GDM1 (cell line): ENCODE measurements around the gene AS3MT.
A peak's percentile ranks its signal among the peaks of the same experiment; 100 is the strongest.
"Not testable (repeated sequence)": the region's sequence is repeated elsewhere in the genome, so short reads cannot be mapped to it uniquely, and the experiment has no call there.

Experiments used
- DNase-seq: peaks from one replicate; lab custom pipeline; 2025; lab: John Stamatoyannopoulos, UW

The AS3MT gene

GRCh38 chr10:102855731-102856436 is 13.4 kb upstream of the AS3MT start:
- DNase-seq = not testable (repeated sequence)

DNA sequence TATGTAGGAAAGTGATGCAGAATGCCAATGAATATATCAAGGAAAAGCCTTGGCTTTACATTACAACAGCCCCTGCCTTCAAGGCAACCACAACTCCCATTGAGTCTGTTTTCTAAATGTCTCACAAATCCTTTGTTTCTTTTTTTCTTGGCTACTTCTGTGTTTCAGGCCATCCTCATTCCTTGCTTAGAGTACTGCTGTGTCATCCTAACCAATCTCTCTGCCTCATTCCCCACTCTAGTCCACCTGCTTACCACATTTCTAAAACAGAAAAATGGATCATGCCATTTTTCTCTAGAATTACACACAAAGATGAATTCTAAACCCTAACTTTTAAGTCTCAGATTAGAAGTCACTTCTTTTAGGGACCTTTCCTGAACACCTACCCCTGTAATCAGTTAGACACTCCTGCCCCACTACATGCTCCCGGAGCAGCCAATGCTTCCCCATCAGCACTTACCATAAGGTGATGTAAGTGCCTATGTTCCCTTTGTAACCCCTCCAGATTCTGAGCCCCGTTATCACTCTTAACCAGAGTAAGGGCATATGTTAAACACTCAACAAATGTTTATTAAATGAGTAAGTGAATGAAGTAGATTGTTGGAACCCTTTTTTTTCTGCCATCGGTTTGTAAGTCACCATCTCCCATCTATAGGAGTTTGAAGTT is 12.4 kb upstream of the AS3MT start:
- DNase-seq = no peak

DNA sequence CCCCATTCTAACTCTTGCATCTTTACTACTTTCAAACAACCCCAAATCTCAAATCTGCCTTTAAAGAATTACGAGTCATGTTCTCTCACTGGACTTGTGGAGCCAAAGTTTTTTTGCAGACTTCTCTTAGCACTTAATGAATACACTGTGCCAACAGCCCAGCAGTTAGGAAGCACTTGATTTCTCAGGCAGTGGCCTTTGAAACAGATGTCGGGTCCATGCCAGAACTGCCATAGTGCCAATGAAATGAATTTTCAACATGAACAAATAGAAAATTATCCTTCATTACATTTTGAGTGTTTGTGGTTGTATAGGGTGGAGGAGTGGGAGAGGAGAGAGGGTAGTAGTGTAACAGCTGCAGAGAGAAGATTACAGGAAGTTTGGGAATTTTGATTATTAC is 9.4 kb upstream of the AS3MT start:
- DNase-seq = no peak

GRCh38 chr10:102863660-102864059 is 5.6 kb upstream of the AS3MT start:
- no peak for DNase-seq

DNA sequence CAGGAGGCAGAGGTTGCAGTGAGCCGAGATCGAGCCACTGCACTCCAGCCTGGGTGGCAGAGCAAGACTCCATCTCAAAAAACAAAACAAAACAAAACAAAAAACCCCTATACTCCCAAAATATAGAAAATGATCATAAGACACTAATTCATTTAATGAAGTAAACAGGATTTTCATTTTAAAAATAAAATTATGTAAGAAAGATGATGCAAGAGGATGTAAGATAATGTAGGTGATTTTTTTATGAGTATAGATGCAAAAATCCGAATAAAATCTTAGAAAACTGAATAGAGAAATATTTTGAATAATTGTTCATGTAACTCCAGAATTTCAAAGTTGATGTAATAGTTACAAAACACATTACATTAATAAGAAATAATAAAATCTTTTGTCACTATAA is 3.6 kb upstream of the AS3MT start:
- DNase-seq = no peak

DNA sequence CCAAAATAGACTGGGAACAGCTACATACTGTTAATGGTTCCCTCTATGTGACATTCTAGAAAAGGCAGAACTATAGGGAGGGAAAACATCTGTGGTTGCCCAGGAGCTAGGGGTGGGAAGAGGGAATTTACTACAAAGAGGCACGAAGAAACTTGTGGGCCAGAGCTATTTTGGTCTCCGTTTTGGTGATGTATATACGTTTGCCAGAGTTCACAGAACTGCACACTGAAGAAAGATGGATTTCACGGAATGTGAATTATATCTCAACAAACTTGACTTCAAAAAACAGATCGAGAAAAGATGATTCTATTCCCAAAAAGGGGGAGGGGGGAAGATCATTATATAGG is 386 bp upstream of the AS3MT start:
- DNase-seq = no peak

DNA sequence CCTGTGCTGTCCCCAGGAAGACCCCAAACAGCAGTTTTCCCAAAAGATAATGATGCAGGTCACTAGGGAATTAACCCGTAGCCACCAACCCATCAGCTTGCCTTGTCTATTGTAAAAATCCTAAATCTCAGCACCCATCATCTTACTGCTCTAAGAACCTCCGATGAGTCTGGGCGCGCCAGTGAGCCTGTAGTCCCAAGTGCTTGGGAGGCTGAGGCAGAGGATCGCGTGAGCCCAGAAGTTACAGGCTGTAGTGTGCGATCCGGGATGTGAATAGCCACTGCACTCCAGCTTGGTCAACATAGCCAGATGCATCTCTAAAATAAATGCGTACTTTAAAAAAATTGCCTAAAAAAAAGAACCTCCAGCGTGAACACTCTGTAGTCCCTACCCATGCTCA is 951 bp downstream of the AS3MT start:
- DNase-seq = no peak

- DNase-seq = no peak
Observed at GRCh38 chr10:102872163-102872562, 2.9 kb downstream of the AS3MT start.

DNA sequence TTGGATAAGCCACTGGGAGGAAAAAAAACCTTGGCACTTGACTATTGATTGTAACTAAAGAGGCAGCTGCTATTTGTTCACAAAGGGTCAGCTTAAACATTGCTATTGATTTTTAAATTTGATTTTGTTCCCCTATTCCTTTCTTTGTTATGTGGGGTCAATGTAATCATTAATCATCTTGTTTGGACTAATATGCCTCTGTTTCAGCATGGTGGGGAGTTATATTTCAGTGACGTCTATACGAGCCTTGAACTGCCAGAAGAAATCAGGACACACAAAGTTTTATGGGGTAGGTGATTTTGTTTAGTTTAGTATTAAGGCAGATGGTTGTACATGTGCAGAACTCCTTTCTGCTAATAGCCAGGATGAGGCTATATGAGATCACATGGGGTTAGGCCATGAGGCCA is 7.5 kb downstream of the AS3MT start:
- DNase-seq = no peak

- no peak for DNase-seq
Observed at GRCh38 chr10:102878629-102879028, 9.4 kb downstream of the AS3MT start.

DNA sequence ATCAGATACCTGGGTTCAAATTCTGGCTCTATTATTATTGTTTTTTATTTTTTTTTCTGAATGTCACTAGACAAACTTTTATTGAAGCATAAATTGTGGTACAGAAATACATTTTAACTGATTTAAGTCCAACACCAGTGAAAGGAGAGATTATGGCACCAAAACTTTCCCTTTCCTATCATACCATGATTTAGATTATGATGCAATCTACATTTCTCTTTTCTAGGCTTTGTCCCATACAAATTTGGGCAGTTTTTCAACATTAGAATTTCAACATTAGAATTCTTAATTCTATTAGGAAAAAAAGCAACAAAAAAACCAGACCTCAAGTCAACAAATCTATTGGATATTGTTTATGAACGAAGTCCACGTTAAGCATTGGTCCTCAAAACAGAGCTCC is 11.0 kb downstream of the AS3MT start:
- no peak for DNase-seq

DNA sequence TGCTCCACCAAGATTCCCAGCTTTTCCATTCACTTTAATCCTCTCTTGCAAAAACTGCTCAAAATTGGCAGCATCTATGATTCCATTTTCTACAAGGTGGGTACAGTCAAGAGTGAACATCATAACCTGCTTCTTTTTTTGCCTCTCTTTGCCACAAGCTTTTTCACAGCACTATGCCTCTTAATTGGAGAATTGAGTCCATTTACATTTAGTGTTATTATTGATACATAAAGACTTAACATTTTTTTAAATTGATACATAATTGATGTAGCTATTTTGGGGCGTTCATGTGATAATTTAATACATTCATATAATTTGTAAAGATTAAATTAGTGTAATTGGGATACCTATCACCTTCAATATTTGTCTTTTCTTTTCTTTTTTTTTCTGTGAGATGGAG is 18.8 kb downstream of the AS3MT start:
- no peak for DNase-seq

DNA sequence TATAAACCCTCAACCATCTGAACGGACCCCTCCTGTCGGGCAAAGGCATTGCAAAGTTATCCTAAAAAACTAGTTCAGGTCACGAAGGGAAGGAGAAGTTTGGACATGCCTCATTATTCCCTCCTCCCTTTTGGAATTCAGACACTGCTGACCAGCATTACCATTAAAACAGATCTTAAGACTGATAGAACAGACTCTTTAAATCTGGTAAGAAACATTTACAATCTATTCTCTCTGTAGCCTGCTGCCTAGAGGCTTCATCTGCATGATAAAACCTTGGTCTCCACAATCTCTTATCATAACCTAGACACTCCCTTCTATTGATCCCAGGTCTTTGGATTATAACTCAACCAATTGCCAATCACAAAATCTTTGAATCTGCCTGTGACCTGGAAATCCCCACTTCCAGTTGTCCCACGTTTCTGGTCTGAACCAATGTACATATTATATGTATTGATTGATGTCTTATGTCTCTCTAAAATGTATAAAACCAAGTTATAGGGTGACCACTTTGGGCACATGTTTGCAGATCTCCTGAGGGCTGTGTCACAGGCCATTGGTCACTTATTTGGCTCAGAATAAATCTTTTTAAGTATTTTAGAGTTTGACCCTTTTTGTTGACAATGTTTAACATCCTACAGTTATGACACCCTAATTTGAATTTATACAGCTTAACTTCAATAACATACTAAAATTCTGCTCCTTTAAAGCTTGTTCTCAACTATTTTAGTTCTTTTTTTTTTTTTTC is 25.4 kb downstream of the AS3MT start:
- DNase-seq = no peak

DNA sequence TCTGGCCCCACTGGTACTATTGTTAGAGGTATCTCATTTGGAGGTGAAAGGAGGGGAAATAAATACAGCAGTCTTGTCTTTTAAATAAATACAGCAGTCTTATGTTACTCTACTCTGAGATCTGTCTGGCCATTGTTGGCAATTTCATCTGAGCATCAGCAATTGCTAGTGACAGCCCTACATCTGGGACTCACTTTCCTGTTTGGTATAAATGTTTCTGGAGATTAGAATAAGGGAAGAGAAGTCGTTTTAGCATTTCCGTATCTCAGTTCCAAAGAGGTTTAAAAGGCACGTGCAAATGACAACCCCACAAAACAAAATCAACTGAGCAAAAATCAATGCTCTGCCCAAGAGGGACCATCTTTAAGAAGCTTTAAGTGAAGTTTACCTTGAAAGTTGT is 30.7 kb downstream of the AS3MT start:
- DNase-seq = no peak

- no peak for DNase-seq
Observed at GRCh38 chr10:102904346-102904745, 35.1 kb downstream of the AS3MT start.

- no peak for DNase-seq
Observed at GRCh38 chr10:102906507-102906906, 37.2 kb downstream of the AS3MT start.

- no peak for DNase-seq
Observed at GRCh38 chr10:102914781-102915180, 45.5 kb downstream of the AS3MT start.

DNA sequence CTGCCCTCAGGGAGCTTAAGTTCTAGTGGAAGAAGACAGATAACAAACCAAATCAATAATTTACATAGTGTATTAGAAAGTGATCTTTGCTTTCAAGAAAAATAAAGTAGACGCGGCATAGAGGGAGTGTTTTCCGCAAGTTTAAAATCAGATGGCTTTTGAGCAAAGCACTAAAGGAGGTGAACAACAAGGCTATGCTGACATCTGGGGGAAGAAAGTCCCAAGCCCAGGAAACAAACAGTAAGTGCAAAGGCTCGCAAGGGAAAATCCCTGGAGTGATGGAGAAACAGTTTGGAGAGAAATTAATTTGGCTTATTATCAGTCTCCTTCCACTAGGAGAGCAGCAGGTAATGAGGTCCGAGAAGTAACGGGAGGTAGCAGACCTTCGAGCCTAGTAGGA is 46.9 kb downstream of the AS3MT start:
- no peak for DNase-seq

GRCh38 chr10:102917314-102917961 is 48.2 kb downstream of the AS3MT start:
- peak; percentile 62 for DNase-seq

DNA sequence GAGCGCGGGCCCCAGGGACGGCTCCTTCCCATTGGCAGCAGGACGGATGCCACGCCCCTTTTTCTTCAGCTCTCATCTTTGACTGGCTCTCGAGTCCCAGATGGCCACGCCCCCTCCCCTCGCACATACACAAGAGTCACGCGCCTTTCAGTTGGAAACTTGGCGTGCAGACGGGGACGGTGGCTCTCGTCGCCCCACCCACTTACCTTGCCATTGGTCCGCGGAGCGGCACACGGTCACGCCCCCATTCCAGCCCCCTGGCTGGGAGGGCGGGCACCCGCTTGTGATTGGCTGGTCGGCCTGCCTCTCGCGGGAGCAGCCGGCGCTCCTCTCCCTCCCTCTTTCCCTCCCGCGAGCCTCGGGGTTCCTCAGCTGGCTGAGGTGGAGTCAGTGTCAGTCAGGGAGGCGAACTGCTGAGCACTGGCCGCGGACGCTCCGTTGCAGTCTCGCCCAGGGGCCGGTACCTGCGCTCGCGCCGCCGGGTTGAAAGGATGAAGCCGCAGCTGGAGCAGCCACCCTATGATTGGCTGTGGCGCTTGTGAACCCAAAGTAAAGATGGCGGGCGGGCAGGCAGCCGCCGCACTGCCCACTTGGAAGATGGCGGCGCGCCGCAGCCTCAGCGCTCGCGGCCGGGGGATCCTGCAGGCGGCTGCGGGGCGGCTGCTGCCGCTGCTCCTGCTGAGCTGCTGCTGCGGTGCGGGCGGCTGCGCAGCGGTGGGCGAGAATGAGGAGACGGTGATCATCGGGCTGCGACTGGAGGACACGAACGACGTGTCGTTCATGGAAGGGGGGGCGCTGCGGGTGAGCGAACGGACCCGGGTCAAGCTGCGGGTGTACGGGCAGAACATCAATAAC is 48.9 kb downstream of the AS3MT start, which contains the start of gene CNNM2:
CNNM2 (plus strand) TSS at position 333 of the 855 bp plus-strand sequence; CDS start at position 520, 187 bp downstream.
- peak; percentile 100 for DNase-seq

- DNase-seq = no peak
Observed at GRCh38 chr10:102918817-102919245, 49.6 kb downstream of the AS3MT start.
